RWPE2 (cell line): ENCODE data around the gene TBC1D16.
A peak's percentile ranks its signal among the peaks of the same experiment; 100 is the strongest.

Experiments
- ATAC-seq: fragments of 200-7000 bp; cut with Tn5 transposase; 3 replicates; pipeline ENCODE4 v1.9.1; 2021; ENCODE audit warnings: low read depth
- DNase-seq: peaks from one replicate; pipeline ENCODE4 v3.0.0-alpha.2; 2020; ENCODE audit warnings: low spot score
- H3K27ac ChIP-seq: fragments of 450-650 bp; 2 replicates; pipeline ENCODE4 v1.5.1; 2017; ENCODE audit warnings: mild to moderate bottlenecking; ENCODE audit not compliant: poor library complexity, severe bottlenecking
- H3K27me3 ChIP-seq: fragments of 250-450 bp; sonication (Bioruptor Pico); 2 replicates; pipeline ENCODE4 v1.5.1; 2021; ENCODE audit warnings: mild to moderate bottlenecking, moderate library complexity; ENCODE audit not compliant: insufficient read depth, poor library complexity, severe bottlenecking
- H3K36me3 ChIP-seq: fragments of 250-450 bp; sonication (Bioruptor Pico); 2 replicates; pipeline ENCODE4 v1.5.1; 2020; ENCODE audit warnings: low read depth, mild to moderate bottlenecking, moderate library complexity
- H3K4me1 ChIP-seq: fragments of 250-450 bp; sonication (Bioruptor Pico); 2 replicates; pipeline ENCODE4 v1.5.1; 2021; ENCODE audit warnings: mild to moderate bottlenecking, moderate library complexity; ENCODE audit not compliant: insufficient read depth, poor library complexity, severe bottlenecking
- H3K4me3 ChIP-seq: fragments of 250-450 bp; sonication (Bioruptor Pico); 2 replicates; pipeline ENCODE4 v1.5.1; 2021; ENCODE audit warnings: mild to moderate bottlenecking, moderate library complexity; ENCODE audit not compliant: severe bottlenecking
- H3K9me3 ChIP-seq: fragments of 250-450 bp; sonication (Bioruptor Pico); 2 replicates; pipeline ENCODE4 v1.5.1; 2021; ENCODE audit warnings: mild to moderate bottlenecking, moderate library complexity; ENCODE audit not compliant: severe bottlenecking
- CTCF ChIP-seq: fragments of 450-650 bp; IDR thresholded peaks from one replicate; pipeline ENCODE4 v1.5.1; 2017; ENCODE audit warnings: mild to moderate bottlenecking, moderate library complexity; ENCODE audit not compliant: poor library complexity, severe bottlenecking

The TBC1D16 gene

GRCh38 chr17:80005360-80006338 is 30.0 kb downstream of the TBC1D16 start:
- Histone ChIP-seq H3K9me3 (no peaks in the 10 kb centered on the region), H3K27me3 (no peaks in the 10 kb centered on the region), H3K4me3 (no peak overlapping the region), H3K4me1 (no peaks in the 10 kb centered on the region), H3K36me3 (no peaks in the 10 kb centered on the region), H3K27ac (no peak overlapping the region)
- ATAC-seq (peak; percentile 48; the same call in 2 of the 3 replicates), DNase-seq (no peak)
- peak; percentile 90 for TF ChIP-seq CTCF

GRCh38 chr17:80003969-80004368 is 31.7 kb downstream of the TBC1D16 start:
- Histone ChIP-seq H3K27me3 (no peaks in the 10 kb centered on the region), H3K4me3 (no peak overlapping the region), H3K27ac (no peak overlapping the region), H3K36me3 (no peaks in the 10 kb centered on the region), H3K4me1 (no peaks in the 10 kb centered on the region), H3K9me3 (no peaks in the 10 kb centered on the region)
- DNase-seq (no peak), ATAC-seq (no peak)
- no peak for TF ChIP-seq CTCF

- no peak for ATAC-seq
- no peaks in the 10 kb centered on the region for H3K4me1 ChIP-seq
- no peak overlapping the region for H3K4me3 ChIP-seq
- DNase-seq: no peak
- H3K27me3 ChIP-seq: no peaks in the 10 kb centered on the region
- H3K27ac ChIP-seq: no peak overlapping the region
- no peaks in the 10 kb centered on the region for H3K36me3 ChIP-seq
- no peaks in the 10 kb centered on the region for H3K9me3 ChIP-seq
- no peak for TF ChIP-seq CTCF
Measured at GRCh38 chr17:80002690-80003490, 32.8 kb downstream of the TBC1D16 start.

- Histone ChIP-seq H3K9me3 (no peaks in the 10 kb centered on the region), H3K36me3 (no peaks in the 10 kb centered on the region), H3K27ac (no peak overlapping the region), H3K4me3 (no peak overlapping the region), H3K27me3 (no peaks in the 10 kb centered on the region), H3K4me1 (no peaks in the 10 kb centered on the region)
- DNase-seq (no peak), ATAC-seq (no peak)
- no peak for TF ChIP-seq CTCF
Measured at GRCh38 chr17:80002070-80002641, 33.5 kb downstream of the TBC1D16 start.
